Prostate gland (tissue), 2 donors: ENCODE results near the gene C1GALT1C1. TPM values are rescaled to one million over a fixed set of nuclear protein-coding genes. Genes with fewer than 3 reads are reported as not detected.

Source experiments
- DNase-seq: peaks from one replicate; pipeline ENCODE4 v3.0.0-alpha.2; 2019; ENCODE audit warnings: low spot score
- H3K27ac ChIP-seq, 2 donors: fragments of 200-600 bp; sonication (generic); 2 replicates each; pipeline ENCODE4 v1.5.1; 2017 to 2019
- H3K27me3 ChIP-seq: fragments of 200-600 bp; sonication (generic); replicated peaks from 2 replicates; pipeline ENCODE4 v1.5.1; 2019; ENCODE audit not compliant: insufficient read depth
- H3K36me3 ChIP-seq, 2 donors: fragments of 200-600 bp; sonication (generic); 1 replicate in 1 of 2; 2 replicates in 1 of 2; pipeline versions ENCODE4 v1.5.1 to v1.8.1; 2017 to 2019
- H3K4me1 ChIP-seq: fragments of 200-600 bp; sonication (generic); replicated peaks from 2 replicates; pipeline ENCODE4 v1.5.1; 2019
- H3K4me3 ChIP-seq, 2 donors: fragments of 200-600 bp; sonication (generic); 2 replicates each; pipeline ENCODE4 v1.5.1; 2017 to 2019
- H3K9me3 ChIP-seq: fragments of 200-600 bp; sonication (generic); 2 replicates; pipeline ENCODE4 v1.5.1; 2017
- POLR2A ChIP-seq: fragments of 450-650 bp; IDR thresholded peaks from one replicate; pipeline ENCODE4 v1.6.1; 2016; ENCODE audit warnings: antibody characterized with exemption, mild to moderate bottlenecking
- POLR2AphosphoS5 ChIP-seq: sonication (generic); formaldehyde crosslinking; IDR thresholded peaks from one replicate; pipeline ENCODE4 v1.6.1; 2017; ENCODE audit warnings: antibody characterized with exemption
- WGBS: methylation state at CpG from one replicate; pipeline ENCODE4 v1.1.5; 2018; 5-methylcytosine and 5-hydroxymethylcytosine counted together
- intact Hi-C: fragments of 100-400 bp; cut with DNase I; formaldehyde crosslinking; loops from one replicate; pipeline ENCODE4 v1.14.2; 2022
- total RNA-seq, 2 donors: library from RNA; depleted of rRNA; stranded (reverse); fragments of >200 nt; gene quantifications; one replicate each; pipeline ENCODE4 v1.1.0, GENCODE V29; 2016
- TF ChIP-seq, protein P1 (sequence below), 4 experiments: fragments of 200-600 bp in 2 of 4; fragments of 450-650 bp in 2 of 4; sonication (generic) in 2 of 4; IDR thresholded peaks; 1 replicate in 3 of 4; 2 replicates in 1 of 4; pipeline ENCODE4 v1.5.1; 2016 to 2019; ENCODE audit warnings: antibody characterized with exemption in 4 of 4, mild to moderate bottlenecking in 2 of 4, moderate library complexity in 2 of 4

Gene C1GALT1C1
- 10 to 100 TPM; 24.4 to 33.7 TPM for total RNA-seq

DNA sequence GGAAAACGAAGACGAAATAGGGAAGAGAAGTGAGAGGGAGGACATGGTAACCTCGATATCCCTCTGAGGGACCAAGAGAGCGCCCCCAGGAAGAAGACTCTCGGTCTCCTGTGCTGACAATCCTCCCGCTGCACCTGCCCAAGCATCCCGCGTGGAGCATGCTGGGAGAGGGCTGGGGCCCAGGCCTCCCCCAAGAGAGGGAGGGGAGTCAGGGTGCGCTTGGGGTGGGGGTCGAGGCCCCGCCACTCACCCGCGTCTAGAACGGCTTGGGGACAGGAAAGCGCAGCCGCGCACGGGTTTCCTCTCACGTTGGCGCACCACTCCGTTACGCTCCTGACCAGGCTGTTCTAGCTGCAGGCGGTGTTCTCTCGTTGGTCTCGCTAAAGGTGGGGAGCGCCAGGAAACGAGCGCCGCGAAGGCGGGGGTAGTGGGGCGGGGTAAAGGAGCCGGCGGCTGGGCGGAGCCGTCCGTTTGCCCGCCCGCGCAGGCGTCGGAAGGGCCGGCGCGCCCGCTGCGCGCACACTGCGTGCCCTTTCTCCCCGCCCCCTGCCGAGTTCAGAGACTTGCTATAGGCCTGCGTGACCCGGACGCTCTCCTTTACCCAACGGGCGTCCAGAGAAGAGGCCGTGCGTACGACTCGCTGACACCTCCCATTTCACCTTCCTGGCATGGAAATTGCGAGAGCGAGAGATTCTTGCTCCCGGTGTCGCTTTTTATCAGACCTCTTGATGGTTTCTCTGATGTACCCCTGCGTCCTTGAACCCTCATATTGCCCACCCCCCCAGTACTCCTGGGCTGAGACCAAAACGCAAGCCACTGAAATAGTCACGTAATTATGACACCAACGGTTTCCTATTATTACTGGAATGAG lies at the start of gene C1GALT1C1:
Gene C1GALT1C1 (minus strand): TSS at position 388 of the 871 bp plus-strand sequence. CDS start 2,888 bp downstream, outside the sequence.
- H3K27ac ChIP-seq = peak within 1 kb of the TSS; percentile 81 to 82
- TF ChIP-seq POLR2A = peak; percentile 17
- TF ChIP-seq, protein P1, sequence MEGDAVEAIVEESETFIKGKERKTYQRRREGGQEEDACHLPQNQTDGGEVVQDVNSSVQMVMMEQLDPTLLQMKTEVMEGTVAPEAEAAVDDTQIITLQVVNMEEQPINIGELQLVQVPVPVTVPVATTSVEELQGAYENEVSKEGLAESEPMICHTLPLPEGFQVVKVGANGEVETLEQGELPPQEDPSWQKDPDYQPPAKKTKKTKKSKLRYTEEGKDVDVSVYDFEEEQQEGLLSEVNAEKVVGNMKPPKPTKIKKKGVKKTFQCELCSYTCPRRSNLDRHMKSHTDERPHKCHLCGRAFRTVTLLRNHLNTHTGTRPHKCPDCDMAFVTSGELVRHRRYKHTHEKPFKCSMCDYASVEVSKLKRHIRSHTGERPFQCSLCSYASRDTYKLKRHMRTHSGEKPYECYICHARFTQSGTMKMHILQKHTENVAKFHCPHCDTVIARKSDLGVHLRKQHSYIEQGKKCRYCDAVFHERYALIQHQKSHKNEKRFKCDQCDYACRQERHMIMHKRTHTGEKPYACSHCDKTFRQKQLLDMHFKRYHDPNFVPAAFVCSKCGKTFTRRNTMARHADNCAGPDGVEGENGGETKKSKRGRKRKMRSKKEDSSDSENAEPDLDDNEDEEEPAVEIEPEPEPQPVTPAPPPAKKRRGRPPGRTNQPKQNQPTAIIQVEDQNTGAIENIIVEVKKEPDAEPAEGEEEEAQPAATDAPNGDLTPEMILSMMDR (IDR thresholded peaks at IDR 0.05) = no peak
- peak; percentile 63 for TF ChIP-seq POLR2AphosphoS5
- no peaks in the 10 kb centered on the region for H3K36me3 ChIP-seq
- intact Hi-C loops = loop anchor here (2.0 to 5.0 kb wide), 2 partner anchors 25 to 37 kb away; partner anchors contain the start of gene MCTS1
- 2% methylated on average over 34 of the region's 68 CpGs for WGBS
- H3K4me3 ChIP-seq = peak within 1 kb of the TSS; percentile 42 to 48
- no peaks in the 10 kb centered on the region for H3K9me3 ChIP-seq
- no peaks in the 10 kb centered on the region for H3K27me3 ChIP-seq
- H3K4me1 ChIP-seq = no peaks in the 10 kb centered on the region
- peak; percentile 82 for DNase-seq

DNA sequence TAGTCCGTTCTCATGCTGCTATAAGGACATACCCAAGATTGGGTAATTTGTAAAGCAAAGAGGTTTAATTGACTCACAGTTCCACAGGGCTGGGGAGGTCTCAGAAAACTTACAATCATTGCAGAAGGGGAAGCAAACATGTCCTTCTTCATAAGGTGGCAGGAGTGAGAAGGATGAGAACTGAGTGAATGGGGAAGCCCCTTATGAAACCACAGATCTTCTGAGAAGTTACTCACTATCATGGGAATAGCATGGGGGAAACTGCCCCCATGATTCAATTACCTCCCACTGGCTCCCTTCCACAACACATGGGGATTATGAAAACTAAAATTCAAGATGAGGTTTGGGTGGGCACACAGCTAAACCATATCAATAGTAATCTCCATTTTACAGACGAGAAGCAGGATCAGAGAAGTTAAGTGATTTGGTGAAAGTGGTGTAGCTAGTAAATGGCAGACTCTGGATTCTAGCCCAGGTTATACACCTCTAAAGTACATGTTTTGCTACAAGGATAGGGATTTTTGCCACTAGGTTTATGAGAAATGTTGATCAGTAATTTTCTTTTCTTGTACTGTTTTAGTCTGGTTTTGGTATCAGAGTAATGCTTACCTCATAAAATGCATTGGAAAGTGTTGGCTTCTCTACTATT lies 47.3 kb upstream of the C1GALT1C1 start:
- TF ChIP-seq, protein P1 (IDR thresholded peaks at IDR 0.05) = no peak
- TF ChIP-seq POLR2AphosphoS5 (no peak), POLR2A (no peak)
- intact Hi-C loops = no loop called here
- no peaks in the 10 kb centered on the region for H3K9me3 ChIP-seq

DNA sequence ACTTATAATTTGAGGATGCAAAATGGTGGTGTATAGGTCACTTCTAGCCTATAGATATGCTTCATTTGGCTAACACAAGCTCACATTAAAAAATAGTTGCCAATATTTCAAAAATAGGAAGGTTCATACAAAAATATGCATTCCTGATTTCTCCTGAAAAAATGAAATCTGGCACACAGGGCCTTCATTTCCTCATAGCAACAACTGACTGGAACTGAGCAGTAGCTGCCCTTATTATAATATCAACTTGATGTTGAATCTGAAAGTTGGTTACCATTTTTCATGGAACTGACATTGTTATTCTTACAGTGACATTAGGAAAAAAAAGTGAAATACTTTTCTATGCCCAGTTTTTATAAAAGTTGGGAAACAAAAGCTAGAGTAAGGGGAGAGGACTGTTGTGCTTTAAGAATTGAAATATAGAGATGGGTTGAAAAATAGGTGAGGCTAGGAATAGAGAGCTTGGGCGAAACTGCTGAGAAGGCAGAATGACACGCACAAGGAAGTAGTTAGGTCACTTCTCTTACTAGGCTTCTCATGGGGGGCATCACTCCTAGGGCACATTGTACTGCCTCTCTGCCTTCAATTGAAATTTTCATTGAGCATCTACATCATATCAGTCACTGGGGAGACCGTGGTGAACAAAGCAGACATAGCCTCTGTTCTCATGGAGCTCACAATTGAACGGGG lies 43.1 kb upstream of the C1GALT1C1 start:
- no peak for TF ChIP-seq POLR2A
- TF ChIP-seq, protein P1 (IDR thresholded peaks at IDR 0.05) = no peak
- TF ChIP-seq POLR2AphosphoS5 = no peak
- 91% methylated on average over 4 of the region's 4 CpGs for WGBS
- no peaks in the 10 kb centered on the region for H3K27me3 ChIP-seq
- DNase-seq = no peak
- H3K36me3 ChIP-seq = no peaks in the 10 kb centered on the region
- H3K27ac ChIP-seq = peak overlapping the region; percentile 14 to 23
- no peak overlapping the region for H3K4me3 ChIP-seq
- H3K4me1 ChIP-seq = no peaks in the 10 kb centered on the region
- H3K9me3 ChIP-seq = no peaks in the 10 kb centered on the region
- intact Hi-C loops = no loop called here

More for the DNA sequence above, 47.3 kb upstream of the C1GALT1C1 start:
- Histone ChIP-seq H3K4me1 (no peaks in the 10 kb centered on the region), H3K27ac (no peak overlapping the region), H3K27me3 (no peaks in the 10 kb centered on the region), H3K36me3 (no peaks in the 10 kb centered on the region), H3K4me3 (no peak overlapping the region)
- no peak for DNase-seq
- 91% methylated on average over 2 of the region's 2 CpGs for WGBS

DNA sequence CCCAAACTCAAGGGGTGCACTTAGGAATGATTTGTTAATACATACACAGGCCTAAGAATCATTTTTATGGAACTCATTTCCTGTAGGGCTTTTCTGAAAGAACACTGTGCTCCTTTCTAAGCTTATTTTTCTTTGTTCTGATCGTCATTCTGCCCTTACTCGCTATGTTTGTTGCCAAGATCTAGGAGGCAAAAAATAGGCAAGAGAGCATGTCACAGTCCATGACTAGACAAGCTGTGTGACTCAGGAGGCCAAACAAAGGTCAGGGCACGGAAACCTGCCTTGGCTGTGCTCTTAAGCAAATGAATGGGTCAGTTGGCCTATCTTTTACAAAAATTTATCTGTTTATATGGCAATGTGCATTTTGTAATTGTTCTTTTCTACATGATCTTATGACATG lies 42.5 kb upstream of the C1GALT1C1 start:
- Histone ChIP-seq H3K27ac (peak overlapping the region in 1 of 2 donors; percentile 23), H3K36me3 (no peaks in the 10 kb centered on the region), H3K27me3 (no peaks in the 10 kb centered on the region), H3K4me3 (no peak overlapping the region), H3K9me3 (no peaks in the 10 kb centered on the region), H3K4me1 (no peaks in the 10 kb centered on the region)
- DNase-seq = no peak
- TF ChIP-seq POLR2AphosphoS5 = peak; percentile 73
- TF ChIP-seq, protein P1 (IDR thresholded peaks at IDR 0.05) = no peak
- TF ChIP-seq POLR2A = no peak
- WGBS = 4% methylated on average over 3 of the region's 3 CpGs
- intact Hi-C loops = no loop called here
